Measurements from ENCODE around the gene CDC5L. TPM values are rescaled to one million over a fixed set of nuclear protein-coding genes. Genes with fewer than 3 reads are reported as not detected.

The CDC5L gene
- polyA plus RNA-seq, 1 donor (not counting 4 experiments of a cell fraction or from before 2014, with no cell fraction given), result 16.6 TPM

DNA sequence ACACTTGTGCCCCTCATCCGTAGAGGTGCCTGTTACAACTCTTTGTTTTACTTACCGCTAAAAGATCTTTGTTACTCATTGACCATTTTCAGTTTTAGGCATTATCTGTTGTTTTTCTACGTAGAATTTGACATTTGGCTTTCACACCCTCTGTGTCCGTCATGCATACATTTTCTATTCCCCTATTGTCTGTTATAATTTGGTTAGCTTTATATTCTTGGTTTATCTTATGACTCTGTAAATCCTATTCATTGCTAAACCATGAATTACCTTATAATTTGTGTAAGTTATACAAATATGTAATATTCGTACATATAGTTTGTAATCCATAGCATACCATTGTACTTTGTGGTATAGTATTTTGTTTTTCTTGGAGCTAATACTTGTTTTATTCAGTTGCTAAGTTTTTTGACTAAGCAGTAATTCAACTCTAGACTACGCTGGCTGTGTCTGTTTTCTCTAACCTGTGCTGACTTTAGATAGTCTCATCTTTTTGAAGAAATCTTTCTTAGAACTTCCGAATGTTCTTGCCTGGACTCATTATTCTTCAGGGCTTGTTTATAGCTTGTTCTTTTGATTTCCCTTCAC lies 21.8 kb downstream of the CDC5L start:
- no peaks in the 10 kb centered on the region for H3K4me1 ChIP-seq (ENCODE audit: control insufficient read depth, extremely low read depth, insufficient read depth, low read length)
- H3K4me2 ChIP-seq (ENCODE audit: control insufficient read depth, extremely low read depth, insufficient read depth, low read depth, low read length), result no peak overlapping the region
- H3K9me3 ChIP-seq (ENCODE audit: control insufficient read depth, low read depth, low read length), result no peaks in the 10 kb centered on the region
- H3K4me3 ChIP-seq (ENCODE audit: control insufficient read depth in 2 of 3, extremely low read depth in 1 of 3, insufficient read depth in 2 of 3, low read depth in 1 of 3, low read length in 3 of 3), result no peak overlapping the region
- DNase-seq (ENCODE audit: low read depth, low spot score), result no peak
- no peaks in the 10 kb centered on the region for H3K9me1 ChIP-seq (ENCODE audit: control insufficient read depth, extremely low read depth, insufficient read depth, low read length)
- TF ChIP-seq EZH2 (IDR thresholded peaks at IDR 0.05; ENCODE audit: low read length), result no peak
- TF ChIP-seq, protein P1, sequence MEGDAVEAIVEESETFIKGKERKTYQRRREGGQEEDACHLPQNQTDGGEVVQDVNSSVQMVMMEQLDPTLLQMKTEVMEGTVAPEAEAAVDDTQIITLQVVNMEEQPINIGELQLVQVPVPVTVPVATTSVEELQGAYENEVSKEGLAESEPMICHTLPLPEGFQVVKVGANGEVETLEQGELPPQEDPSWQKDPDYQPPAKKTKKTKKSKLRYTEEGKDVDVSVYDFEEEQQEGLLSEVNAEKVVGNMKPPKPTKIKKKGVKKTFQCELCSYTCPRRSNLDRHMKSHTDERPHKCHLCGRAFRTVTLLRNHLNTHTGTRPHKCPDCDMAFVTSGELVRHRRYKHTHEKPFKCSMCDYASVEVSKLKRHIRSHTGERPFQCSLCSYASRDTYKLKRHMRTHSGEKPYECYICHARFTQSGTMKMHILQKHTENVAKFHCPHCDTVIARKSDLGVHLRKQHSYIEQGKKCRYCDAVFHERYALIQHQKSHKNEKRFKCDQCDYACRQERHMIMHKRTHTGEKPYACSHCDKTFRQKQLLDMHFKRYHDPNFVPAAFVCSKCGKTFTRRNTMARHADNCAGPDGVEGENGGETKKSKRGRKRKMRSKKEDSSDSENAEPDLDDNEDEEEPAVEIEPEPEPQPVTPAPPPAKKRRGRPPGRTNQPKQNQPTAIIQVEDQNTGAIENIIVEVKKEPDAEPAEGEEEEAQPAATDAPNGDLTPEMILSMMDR (optimal IDR thresholded peaks at IDR 0.05 in 1 of 3, IDR thresholded peaks at IDR 0.05 in 1 of 3, conservative IDR thresholded peaks at IDR 0.05 in 1 of 3; ENCODE audit: extremely low read depth in 1 of 3, insufficient read depth in 2 of 3, low read length in 3 of 3), result no peak
- H3K27me3 ChIP-seq (ENCODE audit: control insufficient read depth, extremely low read depth, insufficient read depth, low read length), result no peaks in the 10 kb centered on the region
- FAIRE-seq, result no peak
- no peak overlapping the region for H2AFZ ChIP-seq (ENCODE audit: control insufficient read depth, low read length)
- peaks cover 2% of the 10 kb centered on the region for H4K20me1 ChIP-seq (ENCODE audit: control insufficient read depth, extremely low read depth, insufficient read depth, low read length)
- H3K9ac ChIP-seq (ENCODE audit: control insufficient read depth, extremely low read depth, insufficient read depth, low read length), result no peak overlapping the region
- dilution Hi-C loops (cut with MboI; ENCODE audit: extremely low pct_ligation_motif_present, low sequenced_read_pairs), result no loop called here
- H3K36me3 ChIP-seq (ENCODE audit: control insufficient read depth in 2 of 2, extremely low read depth in 1 of 2, insufficient read depth in 2 of 2, low read length in 2 of 2), result peaks cover 13 to 18% of the 10 kb centered on the region in 2 experiments
- peaks cover 17% of the 10 kb centered on the region for H3K79me2 ChIP-seq (ENCODE audit: control insufficient read depth, insufficient read depth, low read length)
- no peak overlapping the region for H3K27ac ChIP-seq (ENCODE audit: control insufficient read depth, insufficient read depth, low read length)

DNA sequence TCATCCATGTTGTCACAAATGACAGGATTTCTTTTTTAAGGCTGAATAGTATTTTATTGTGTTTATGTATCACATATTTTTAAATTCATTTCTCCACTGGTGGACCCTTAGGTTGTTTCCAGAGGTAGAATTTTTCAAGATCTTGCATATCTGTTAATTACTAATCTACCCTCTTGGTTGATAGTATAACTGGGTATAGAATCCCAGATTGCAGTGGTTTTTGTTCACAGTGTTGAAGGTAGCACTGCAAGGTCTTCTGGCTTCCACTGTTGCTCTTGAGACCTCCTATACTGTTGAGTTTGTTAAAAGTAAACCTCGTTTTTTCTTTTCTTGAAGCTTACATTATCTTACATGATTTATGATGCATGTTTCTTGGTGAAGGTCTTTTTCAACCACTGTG lies 22.9 kb downstream of the CDC5L start:
- H4K20me1 ChIP-seq (ENCODE audit: control insufficient read depth, extremely low read depth, insufficient read depth, low read length), result peaks cover 2% of the 10 kb centered on the region
- DNase-seq (ENCODE audit: low read depth, low spot score), result no peak
- dilution Hi-C loops (cut with MboI; ENCODE audit: extremely low pct_ligation_motif_present, low sequenced_read_pairs), result no loop called here
- no peaks in the 10 kb centered on the region for H3K4me1 ChIP-seq (ENCODE audit: control insufficient read depth, extremely low read depth, insufficient read depth, low read length)
- H3K27me3 ChIP-seq (ENCODE audit: control insufficient read depth, extremely low read depth, insufficient read depth, low read length), result no peaks in the 10 kb centered on the region
- H3K9ac ChIP-seq (ENCODE audit: control insufficient read depth, extremely low read depth, insufficient read depth, low read length), result no peak overlapping the region
- no peak overlapping the region for H3K4me2 ChIP-seq (ENCODE audit: control insufficient read depth, extremely low read depth, insufficient read depth, low read depth, low read length)
- peaks cover 20% of the 10 kb centered on the region for H3K79me2 ChIP-seq (ENCODE audit: control insufficient read depth, insufficient read depth, low read length)
- H3K4me3 ChIP-seq (ENCODE audit: control insufficient read depth in 2 of 3, extremely low read depth in 1 of 3, insufficient read depth in 2 of 3, low read depth in 1 of 3, low read length in 3 of 3), result no peak overlapping the region
- FAIRE-seq, result no peak
- H3K27ac ChIP-seq (ENCODE audit: control insufficient read depth, insufficient read depth, low read length), result no peak overlapping the region
- no peaks in the 10 kb centered on the region for H3K9me1 ChIP-seq (ENCODE audit: control insufficient read depth, extremely low read depth, insufficient read depth, low read length)
- no peak overlapping the region for H2AFZ ChIP-seq (ENCODE audit: control insufficient read depth, low read length)
- H3K9me3 ChIP-seq (ENCODE audit: control insufficient read depth, low read depth, low read length), result no peaks in the 10 kb centered on the region
- H3K36me3 ChIP-seq (ENCODE audit: control insufficient read depth in 2 of 2, extremely low read depth in 1 of 2, insufficient read depth in 2 of 2, low read length in 2 of 2), result peaks cover 15 to 21% of the 10 kb centered on the region in 2 experiments
- TF ChIP-seq EZH2 (IDR thresholded peaks at IDR 0.05; ENCODE audit: low read length), result no peak
- TF ChIP-seq, protein P1 (optimal IDR thresholded peaks at IDR 0.05 in 1 of 3, IDR thresholded peaks at IDR 0.05 in 1 of 3, conservative IDR thresholded peaks at IDR 0.05 in 1 of 3; ENCODE audit: extremely low read depth in 1 of 3, insufficient read depth in 2 of 3, low read length in 3 of 3), result no peak
